GM21381 (cell line): ENCODE data around the gene DPP6.
"Not testable (repeated sequence)": the region's sequence is repeated elsewhere in the genome, so short reads cannot be mapped to it uniquely, and the experiment has no call there.

Experiments used
- ATAC-seq: cut with Tn5 transposase; IDR thresholded peaks from one replicate; pipeline ENCODE4 v1.9.1; 2021; ENCODE audit warnings: mild to moderate bottlenecking, moderate library complexity; ENCODE audit not compliant: unreplicated experiment

DPP6 gene

DNA sequence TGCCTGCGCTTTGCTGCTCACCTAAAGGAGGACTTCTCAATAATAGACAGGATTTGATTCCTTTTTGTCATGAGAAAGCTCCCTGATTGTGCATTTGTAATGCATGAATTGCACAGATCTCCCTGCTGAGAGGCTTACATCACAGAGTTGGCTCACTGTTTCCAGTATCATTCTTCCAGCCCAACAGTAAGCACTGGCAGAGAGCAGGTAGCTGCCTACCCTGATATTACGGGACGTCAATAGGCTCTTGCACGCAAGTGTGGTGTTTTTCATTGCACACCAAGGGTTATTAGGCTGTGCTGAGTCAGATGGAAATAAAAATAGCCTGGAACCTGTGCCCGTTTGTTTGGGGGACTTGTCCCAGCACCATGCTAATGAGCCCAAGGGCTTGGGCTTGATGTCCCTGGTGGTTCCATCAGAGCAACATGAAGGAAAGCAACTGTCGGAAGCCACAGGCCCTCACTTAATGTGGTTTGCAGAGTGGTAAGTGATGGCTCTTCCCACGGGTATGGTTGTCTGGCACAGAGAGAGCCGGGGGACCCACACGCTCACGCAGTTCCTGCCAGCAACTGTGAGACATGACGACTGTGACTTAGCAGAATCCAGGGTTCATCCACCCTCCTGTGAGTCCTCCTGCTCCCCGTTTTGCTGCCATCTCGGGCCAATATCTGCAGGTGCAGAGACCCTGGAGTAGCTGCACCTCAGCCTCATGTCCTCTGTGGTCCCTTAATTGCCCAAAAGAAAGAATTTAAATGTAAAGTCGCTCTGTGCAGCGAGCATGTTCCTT, 20.4 kb downstream of the DPP6 start:
- not testable (repeated sequence) for ATAC-seq

DNA sequence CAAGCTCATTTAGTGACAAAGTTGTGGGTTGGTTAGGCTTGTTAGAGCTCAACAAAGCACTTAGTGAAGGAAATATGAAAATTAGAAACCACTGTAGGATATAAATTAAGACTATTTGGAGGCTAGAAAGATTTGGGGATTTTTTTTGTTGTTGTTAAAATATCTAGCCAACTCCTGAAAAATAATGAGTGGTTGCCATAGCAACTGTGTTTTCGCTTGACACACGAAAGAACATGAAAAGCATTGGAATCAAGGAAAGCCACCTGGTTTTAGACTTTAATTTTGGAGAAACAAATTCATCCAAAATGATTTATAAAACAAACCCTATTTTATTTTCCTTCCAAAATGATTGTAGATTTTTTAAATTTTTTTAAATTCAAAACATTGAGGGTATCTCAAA, 26.3 kb downstream of the DPP6 start:
- ATAC-seq = not testable (repeated sequence)

DNA sequence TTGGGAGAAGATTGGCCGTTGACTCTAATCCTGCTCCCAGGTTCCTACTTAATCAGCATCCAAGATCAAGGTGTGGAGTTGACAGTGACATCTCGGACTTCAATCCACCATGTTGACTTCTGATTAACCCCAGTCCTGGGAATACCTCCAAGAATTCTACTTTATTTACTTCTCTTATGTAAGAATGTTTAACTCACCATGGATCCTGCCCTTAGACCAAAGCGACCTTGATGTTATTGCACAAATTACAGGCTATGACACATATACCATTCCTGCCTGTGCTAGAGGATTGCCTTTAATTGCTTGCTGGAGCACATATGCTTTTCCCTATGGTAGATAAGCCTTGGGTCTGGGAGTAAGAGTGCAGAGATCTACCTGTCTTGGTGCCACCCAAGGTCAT, 28.1 kb downstream of the DPP6 start:
- not testable (repeated sequence) for ATAC-seq

DNA sequence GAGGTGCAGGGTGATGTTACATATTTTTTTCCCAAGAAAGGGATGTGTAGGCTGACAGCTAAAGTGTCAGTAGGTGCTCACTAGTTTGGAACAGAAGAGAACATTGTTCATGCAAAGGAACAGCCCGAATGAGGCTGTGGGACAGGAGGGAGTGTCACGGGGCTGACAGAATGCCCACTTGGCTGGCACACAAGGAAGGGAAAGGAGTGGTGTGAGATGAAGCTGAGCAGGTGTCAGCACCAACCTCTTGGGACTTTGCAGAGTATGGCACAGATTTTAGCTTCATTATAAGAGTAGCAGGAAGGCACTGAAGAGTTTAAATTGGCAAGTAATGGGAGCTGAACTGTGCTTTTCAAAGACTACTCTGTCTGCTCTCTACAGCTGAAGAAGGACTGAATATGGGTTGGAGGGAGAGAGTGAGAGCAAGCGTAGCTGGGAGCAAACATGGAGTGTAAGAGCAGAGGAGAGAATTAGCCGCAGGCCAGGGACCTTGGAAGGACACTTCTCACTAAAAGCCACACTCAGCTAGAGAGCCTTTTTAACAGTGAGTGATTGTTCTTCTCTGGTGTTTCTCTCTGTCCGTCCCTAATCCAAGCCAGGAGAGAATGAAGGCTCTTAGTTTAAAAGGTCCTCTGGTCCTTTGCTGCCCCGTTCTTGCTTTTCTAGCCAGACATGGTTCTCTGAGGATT, 35.0 kb downstream of the DPP6 start:
- not testable (repeated sequence) for ATAC-seq

DNA sequence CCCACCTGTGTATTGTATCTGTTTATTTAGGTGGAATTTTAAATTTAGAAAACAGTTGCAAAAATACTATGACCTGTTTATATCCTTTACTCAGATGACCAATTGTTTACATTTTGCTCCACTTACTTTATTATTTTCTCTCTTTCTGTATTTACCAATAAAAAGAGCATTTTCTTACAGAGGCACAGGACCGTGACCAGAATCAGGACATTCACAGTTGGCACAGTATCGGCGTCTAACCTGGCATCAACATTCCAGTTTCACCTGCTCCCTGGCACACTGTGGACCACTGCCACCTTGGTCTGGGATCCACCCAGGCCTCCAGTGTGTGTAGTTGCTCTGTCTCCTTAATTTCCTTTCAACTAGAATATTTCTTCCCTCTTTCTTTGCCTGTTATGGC, 39.9 kb downstream of the DPP6 start:
- not testable (repeated sequence) for ATAC-seq

DNA sequence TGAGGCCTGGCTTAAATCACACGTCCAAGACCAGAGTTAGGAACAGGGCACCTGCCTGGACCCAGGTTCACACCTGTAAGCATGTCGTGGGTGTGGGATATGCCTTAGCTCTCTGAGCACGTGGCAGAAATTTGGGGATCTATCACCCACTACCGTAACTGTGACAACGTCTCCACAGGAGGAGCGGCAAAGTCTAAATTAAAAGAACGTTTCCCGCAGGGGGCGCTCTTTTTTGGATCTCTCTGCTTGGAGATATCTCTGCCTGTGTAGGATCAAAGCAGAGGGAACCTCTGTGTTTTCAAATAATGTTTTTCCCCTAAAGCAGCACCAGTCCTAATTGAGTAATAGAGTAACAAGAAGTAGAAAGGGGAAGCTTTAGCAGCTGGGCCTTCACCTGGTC, 43.0 kb downstream of the DPP6 start:
- ATAC-seq = not testable (repeated sequence)

DNA sequence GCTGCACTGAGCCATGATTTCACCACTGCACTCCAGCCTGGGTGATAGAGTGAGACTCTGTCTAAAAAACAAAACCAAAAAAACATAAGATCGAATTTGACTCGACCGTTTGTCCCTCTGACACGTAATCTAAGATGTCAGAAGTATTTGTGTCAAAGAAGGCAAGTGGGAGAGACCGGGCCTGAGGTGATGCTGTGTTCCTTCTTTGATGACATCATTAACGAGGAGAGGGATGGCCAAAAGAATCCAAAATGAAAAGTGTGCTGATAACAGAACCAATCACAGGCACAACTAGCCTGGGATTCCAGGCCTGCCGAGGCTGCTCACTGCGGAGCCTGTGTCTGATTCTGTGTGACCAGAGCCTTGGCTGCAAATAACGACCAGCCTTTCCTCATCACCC, 52.9 kb downstream of the DPP6 start:
- ATAC-seq = not testable (repeated sequence)

DNA sequence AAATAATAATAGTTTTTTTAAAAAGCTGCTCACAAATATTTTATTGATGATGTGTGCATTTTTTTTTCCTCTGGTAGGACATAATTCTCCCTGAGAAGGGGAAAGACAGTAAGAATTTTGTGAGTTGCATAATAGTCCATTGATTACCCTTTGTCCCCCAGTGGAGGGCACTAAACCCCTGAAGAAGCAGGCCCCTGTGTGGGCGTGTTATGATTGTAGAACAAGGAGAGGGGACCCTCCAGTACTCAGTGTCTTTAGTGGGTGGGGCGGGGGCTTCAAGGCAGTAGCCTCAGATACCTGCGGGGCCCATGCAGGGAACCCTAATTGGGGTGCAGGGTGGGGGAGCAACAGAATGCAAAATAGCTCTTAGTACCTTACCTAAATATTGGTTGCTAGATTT, 57.4 kb downstream of the DPP6 start:
- not testable (repeated sequence) for ATAC-seq

DNA sequence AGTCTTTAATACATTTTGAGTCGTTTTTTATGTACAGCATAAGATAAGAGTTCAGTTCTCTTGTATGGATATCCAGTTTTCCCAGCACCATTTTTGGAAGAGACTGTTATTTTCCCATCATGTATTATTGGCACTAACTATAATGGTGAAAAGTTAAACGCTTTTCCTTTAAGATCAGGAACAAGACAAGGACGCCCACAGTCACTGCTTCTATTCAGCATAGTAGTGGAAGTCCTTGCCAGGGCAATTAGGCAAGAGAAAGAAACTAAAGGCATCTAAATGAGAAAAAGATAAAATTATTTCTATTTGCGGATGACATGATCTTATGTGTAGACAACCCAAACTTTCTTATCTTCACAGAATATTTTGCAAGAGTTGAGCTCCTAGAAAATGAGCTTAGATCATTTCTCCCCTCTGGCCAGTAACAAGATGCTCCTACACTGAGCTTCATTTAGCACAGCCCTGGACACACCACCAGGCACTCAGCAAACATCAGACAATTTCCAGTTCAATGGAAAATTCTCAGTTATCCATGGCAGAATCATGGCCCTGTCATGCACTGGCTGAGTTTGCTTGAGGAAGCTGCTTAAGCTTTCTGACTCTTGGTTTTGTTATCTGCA, 61.6 kb downstream of the DPP6 start:
- ATAC-seq = not testable (repeated sequence)

DNA sequence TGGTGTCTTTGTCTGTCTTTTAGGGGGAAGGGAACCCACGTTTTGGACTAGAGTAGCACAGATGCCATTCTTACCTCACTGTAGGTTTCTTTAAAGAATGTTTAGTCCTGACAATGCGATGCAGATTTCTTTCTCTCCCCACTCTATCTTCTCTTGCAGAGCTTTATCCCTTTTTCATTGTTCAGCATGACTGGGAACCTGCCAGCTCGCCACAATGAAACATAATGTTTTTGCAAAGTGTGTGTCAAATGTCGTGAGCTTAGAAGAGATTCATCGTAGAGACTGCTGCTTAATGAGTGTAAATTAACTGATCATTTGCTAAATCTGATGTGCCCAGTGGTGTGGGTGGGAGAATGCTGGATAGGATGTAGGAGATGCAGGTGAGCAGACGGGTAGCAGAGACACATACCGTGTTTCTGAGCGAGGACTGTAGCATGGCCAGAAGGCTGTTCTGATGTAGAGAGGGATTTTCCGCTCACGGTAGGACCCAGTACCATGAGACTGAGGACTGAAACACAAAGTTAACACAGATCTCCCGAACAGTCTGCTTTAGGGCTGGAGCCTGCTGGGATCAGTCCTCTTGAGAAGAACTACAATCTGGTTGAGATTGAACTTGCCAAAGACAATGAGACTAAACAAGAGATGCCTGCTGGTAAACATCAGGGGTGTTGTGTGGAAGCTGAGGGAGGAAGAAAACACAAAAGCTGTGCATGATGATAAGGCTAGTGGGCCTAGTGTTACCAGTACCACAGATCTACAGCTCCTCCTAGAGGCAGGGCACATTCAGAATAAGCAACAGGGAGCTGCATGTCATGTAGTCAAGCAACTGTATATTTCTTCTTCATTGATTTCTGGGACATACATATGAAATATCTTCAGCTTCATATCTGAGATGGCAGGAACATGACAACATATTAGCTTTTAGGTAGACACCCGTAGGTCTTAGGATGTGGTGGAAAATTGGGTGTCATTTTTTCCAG, 65.5 kb downstream of the DPP6 start:
- ATAC-seq = not testable (repeated sequence)

DNA sequence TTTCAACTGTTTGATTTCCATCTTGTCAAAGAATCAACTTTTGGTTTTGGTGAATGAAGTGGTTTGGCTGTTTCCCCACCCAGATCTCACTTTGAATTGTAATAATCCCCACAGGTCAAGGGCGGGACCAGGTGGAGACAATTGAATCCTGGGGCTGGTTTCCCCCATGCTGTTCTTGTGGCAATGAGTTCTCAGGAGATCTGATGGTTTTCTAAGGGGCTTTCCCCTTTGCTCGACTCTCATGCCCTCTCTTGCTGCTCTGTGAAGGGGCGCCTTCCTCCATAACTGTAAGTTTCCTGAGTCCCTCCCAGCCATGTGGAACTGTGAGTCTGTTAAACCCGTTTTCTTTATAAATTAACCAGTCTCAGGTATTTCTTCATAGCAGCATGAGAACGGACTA, 68.6 kb downstream of the DPP6 start:
- ATAC-seq = not testable (repeated sequence)

DNA sequence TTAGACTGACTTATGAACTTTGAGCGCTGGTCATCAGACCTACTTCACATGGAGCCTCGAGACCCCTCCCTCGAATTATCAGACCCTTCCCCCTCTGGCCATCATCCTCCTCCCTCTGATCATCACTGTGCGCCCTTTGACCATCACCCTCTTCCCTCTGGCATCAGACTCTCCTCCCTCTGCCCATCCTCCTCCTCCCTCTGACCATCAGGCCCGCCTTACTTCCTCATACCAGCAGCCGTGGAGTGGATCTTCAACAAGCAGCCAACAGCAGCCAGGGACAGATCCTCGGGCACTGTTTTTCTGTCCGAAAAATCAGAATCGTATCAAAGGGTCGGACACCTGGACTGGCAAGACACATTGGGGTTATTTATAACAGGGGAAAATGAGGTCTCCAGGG, 70.5 kb downstream of the DPP6 start:
- ATAC-seq = not testable (repeated sequence)

DNA sequence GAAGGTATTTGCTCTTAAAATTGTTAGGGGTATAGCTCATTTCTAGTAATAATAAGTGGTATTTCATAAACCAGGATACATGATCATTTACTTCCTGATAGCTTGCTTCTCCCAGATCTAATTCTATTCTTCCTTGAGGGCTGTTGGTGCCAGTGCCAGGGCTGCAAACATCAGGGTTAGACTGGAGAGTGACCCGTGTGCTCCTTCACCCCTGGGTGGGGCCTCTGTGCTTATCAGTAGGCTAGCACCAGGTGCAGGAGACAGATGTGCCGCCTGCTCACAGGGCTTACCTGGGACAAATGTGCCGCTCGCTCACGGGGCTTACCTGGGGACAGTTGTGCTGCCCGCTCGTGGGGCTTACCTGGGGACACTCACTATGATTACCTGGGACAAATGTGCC, 71.2 kb downstream of the DPP6 start:
- not testable (repeated sequence) for ATAC-seq

DNA sequence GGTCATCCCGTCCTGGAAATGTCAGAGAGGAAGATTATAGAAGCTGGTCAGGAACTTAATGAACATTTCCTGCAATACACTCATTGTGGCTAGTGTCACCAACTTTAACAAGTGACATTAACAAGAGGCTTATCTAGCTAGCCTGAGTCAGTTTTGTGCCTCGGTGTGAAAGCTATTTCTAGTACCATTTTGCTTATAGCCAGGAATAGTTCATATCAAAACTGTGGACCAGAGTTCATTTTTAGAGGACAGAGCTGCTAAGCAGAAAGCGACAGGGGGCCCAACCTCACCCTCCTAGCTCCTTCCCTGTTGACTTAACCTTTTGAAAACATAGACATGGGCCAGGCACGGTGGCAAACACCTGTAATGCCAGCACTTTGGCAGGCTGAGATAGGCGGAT, 76.9 kb downstream of the DPP6 start:
- ATAC-seq = not testable (repeated sequence)

DNA sequence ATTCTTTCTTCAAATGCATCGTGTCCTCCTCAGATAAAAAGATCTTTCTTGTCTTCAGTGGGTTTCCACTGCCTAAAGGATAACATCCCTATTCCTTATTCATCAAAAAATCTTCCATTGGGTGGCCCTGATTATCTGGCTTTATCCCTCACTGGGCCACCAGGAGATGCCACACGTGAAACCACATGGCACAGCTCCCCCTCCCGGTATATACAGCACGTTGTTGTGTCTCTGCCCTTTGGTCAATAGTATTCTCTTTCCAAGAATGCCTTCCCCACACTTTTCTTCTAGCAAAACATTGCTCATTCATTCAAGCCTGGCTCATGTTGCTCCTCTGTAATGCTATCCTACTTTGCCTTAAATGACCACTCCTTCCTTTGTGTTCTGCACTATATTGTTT, 80.4 kb downstream of the DPP6 start:
- not testable (repeated sequence) for ATAC-seq

DNA sequence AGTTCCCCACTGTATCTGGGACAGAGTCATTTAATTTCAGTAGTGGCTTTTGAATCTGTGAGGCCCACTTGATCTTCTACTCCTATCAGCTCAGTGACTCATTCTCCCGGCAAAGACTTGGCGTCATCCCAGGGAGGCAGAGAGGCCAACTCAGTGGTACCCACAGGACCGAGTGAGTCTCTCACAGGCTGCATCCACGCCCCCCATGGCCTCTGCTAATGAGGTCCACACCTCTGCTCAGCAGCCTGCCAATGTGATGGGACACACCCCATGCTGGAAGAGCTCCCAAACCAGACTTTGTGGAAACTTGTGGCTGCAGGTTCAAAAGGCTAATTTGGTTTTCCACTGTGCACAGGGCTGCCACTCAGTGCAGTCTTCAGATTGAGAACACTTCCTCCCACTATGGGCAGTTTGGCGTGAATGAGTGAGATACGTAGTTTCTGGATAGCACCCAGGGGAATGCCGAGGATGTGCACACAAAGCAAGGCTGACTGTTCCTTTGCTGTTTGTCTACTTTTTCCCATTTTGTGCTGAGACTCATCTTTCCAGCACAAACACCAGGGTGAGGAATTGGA, 81.6 kb downstream of the DPP6 start:
- not testable (repeated sequence) for ATAC-seq

DNA sequence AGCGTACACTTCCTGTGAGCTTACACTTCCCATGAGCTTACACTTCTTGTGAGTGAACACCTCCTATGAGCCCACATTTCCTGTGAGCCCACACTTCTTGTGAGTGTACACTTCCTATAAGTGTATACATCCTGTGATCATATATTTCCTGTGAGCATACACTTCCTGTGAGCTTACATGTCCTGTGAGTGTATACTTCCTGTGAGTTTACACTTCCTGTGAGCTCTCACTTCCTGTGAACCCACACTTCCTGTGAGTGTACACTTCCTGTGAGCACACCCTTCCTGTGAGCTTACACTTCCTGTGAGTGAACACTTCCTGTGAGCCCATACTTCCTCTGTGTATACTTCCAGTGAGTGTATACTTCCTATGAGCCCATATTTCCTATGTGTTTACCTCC, 82.5 kb downstream of the DPP6 start:
- not testable (repeated sequence) for ATAC-seq

DNA sequence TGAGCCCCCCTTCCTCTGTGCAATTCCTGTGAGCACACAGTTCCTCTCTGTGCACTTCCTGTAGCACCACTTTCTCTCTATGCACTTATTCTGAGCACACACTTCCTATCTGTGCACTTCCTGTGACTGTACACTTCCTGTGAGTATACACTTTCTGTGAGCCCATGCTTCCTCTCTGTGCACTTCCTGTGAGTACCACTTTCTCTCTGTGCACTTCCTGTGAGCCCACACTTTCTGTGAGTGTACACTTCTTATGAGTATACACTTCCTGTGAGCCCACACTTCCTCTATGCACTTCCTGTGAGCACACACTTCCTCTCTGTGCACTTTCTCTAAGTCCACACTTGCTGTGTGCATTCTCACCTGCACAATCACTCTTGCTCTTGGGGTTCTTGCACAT, 83.4 kb downstream of the DPP6 start:
- ATAC-seq = not testable (repeated sequence)

DNA sequence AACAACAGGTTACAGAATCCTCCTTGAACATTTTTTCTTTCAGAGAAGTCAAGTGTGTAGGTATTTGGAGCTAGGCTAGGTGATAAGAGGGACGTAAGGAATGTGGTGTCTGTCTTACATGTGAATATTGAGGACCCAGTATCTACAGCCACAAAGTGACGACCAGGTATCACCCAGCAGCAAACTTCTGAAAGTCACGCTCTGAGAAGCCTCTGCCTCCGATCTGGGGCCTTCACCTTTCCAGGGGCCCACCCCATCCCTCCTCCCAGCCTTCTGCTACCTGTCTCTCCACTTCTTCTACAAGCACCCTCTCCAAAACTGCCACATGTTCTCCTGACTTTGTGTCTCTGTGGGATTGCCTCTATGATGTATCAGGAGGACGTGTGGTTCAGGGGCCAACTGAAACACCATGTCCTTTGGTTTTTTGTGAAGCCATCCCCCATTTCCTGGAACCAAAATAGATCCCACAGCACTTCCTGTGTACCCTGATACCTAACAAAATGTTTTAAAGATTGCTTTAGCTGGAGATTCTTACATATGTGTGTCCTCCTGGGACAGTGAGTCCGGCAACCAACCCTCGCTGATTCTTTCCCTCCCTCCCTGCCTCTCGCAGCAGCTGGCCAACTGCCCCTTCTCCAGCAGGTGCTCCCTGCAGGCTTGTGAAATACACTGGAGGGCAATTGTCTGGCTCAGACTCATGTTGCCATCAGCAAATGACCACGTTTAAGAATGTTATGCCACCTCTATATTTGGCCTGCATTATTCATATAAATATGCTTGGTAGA, 93.9 kb downstream of the DPP6 start:
- not testable (repeated sequence) for ATAC-seq

DNA sequence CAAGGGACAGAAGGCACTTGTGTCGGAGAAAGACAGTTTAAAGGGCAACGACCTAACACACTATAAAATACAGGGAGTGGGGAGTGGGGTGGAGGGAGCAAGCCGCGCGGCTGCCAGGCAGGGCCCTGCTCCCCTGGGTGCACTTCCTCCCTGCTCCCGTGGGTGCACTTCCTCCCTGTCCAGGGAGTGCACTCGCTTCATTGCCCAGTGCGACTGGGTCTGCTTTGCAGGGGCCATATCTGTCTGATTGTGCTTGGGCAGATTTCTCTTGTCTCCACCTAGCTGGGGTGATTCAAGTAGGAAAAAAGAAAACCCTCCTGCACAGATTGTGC, 94.5 kb downstream of the DPP6 start:
- ATAC-seq = not testable (repeated sequence)
